ENCODE data around the gene KCNAB2.

DNA sequence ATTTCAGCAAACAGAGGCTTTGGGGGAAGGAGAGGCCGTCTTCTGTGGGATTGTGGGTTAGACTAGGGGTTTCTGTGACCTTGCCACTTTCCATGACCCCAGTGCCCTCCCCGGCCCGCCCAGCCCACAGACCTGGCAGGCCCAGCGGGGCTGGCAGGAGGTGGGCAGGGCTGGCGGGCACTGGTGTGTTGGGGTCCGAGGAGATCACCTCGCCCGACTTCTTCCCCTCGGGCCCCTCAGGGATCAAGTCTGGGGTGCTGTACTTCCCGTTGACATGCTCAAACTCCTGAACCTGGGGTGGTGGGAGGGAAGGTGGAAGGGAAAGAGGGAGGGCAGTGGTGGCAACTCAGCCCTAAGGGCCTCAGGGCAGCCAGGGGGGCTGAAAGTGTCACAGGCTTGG, 78.1 kb downstream of the KCNAB2 start:
- TF ChIP-seq, protein P1, sequence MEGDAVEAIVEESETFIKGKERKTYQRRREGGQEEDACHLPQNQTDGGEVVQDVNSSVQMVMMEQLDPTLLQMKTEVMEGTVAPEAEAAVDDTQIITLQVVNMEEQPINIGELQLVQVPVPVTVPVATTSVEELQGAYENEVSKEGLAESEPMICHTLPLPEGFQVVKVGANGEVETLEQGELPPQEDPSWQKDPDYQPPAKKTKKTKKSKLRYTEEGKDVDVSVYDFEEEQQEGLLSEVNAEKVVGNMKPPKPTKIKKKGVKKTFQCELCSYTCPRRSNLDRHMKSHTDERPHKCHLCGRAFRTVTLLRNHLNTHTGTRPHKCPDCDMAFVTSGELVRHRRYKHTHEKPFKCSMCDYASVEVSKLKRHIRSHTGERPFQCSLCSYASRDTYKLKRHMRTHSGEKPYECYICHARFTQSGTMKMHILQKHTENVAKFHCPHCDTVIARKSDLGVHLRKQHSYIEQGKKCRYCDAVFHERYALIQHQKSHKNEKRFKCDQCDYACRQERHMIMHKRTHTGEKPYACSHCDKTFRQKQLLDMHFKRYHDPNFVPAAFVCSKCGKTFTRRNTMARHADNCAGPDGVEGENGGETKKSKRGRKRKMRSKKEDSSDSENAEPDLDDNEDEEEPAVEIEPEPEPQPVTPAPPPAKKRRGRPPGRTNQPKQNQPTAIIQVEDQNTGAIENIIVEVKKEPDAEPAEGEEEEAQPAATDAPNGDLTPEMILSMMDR (IDR thresholded peaks at IDR 0.05; ENCODE audit: low read length), result no peak
- no peak for TF ChIP-seq EZH2 (optimal IDR thresholded peaks at IDR 0.05; ENCODE audit: low read depth, low read length)

Measured in MM.1S (cell line).